HEK293 (cell line): ENCODE results near the gene METRNL.

ENCODE experiments used
- CTCF ChIP-seq: fragments of 450-650 bp; formaldehyde crosslinking; IDR thresholded peaks from 2 replicates; pipeline ENCODE4 v1.5.1; 2016; ENCODE audit warnings: missing biosample characterization, missing genetic modification characterization
- TCF7L2 ChIP-seq: IDR thresholded peaks from 2 replicates; pipeline ENCODE4 v1.6.1; 2011; ENCODE audit warnings: low read depth, mild to moderate bottlenecking, inconsistent platforms, low read length, moderate library complexity, borderline replicate concordance
- ZFP37 ChIP-seq: fragments of 450-650 bp; formaldehyde crosslinking; IDR thresholded peaks from 2 replicates; pipeline ENCODE4 v1.5.1; 2016; ENCODE audit warnings: missing biosample characterization, missing genetic modification characterization
- ZNF140 ChIP-seq: fragments of 450-650 bp; formaldehyde crosslinking; IDR thresholded peaks from 2 replicates; pipeline ENCODE4 v1.5.1; 2016; ENCODE audit warnings: missing biosample characterization, missing genetic modification characterization
- ZNF175 ChIP-seq: fragments of 450-650 bp; formaldehyde crosslinking; IDR thresholded peaks from 2 replicates; pipeline ENCODE4 v1.5.1; 2016; ENCODE audit warnings: missing biosample characterization, missing genetic modification characterization
- ZNF274 ChIP-seq, 2 experiments: fragments of 200-500 bp in 1 of 2; fragments of 450-650 bp in 1 of 2; sonication (Bioruptor generic) in 1 of 2; formaldehyde crosslinking in 1 of 2; IDR thresholded peaks; 2 replicates each; pipeline versions ENCODE4 v1.5.1 to v1.6.1; 2014 to 2016; ENCODE audit warnings: borderline replicate concordance in 1 of 2, inconsistent platforms in 1 of 2, low read length in 1 of 2, missing biosample characterization in 1 of 2, missing genetic modification characterization in 1 of 2
- ZNF561 ChIP-seq: fragments of 450-650 bp; IDR thresholded peaks from 2 replicates; pipeline ENCODE4 v1.5.1; 2018; ENCODE audit warnings: missing biosample characterization, missing genetic modification characterization, borderline replicate concordance

GRCh38 chr17:83071365-83071764 lies 8.0 kb upstream of the METRNL start:
- TF ChIP-seq TCF7L2, result no peak
- no peak for TF ChIP-seq CTCF (tag by site-specific recombination)
- no peak for TF ChIP-seq ZNF274 (IDR thresholded peaks at IDR 0.05; ENCODE audit: low read length)
- TF ChIP-seq ZNF274 (tag by site-specific recombination; IDR thresholded peaks at IDR 0.05; ENCODE audit: borderline replicate concordance), result no peak
- TF ChIP-seq ZNF561 (tag by site-specific recombination), result no peak
- no peak for TF ChIP-seq ZNF140
- no peak for TF ChIP-seq ZFP37 (tag by site-specific recombination)
- TF ChIP-seq ZNF175 (tag by site-specific recombination), result no peak
